NCI-H2029 treated with DMSO at 0.1 percent for 48 hours (cell line): ENCODE measurements around the gene CCL20.
"Not testable (repeated sequence)": the region's sequence is repeated elsewhere in the genome, so short reads cannot be mapped to it uniquely, and the experiment has no call there.

ENCODE experiments used
- DNase-seq: peaks from one replicate; lab custom pipeline; 2025; lab: John Stamatoyannopoulos, UW

CCL20 gene

GRCh38 chr2:227834423-227834822 lies 20.8 kb downstream of the CCL20 start:
- DNase-seq, result no peak

DNA sequence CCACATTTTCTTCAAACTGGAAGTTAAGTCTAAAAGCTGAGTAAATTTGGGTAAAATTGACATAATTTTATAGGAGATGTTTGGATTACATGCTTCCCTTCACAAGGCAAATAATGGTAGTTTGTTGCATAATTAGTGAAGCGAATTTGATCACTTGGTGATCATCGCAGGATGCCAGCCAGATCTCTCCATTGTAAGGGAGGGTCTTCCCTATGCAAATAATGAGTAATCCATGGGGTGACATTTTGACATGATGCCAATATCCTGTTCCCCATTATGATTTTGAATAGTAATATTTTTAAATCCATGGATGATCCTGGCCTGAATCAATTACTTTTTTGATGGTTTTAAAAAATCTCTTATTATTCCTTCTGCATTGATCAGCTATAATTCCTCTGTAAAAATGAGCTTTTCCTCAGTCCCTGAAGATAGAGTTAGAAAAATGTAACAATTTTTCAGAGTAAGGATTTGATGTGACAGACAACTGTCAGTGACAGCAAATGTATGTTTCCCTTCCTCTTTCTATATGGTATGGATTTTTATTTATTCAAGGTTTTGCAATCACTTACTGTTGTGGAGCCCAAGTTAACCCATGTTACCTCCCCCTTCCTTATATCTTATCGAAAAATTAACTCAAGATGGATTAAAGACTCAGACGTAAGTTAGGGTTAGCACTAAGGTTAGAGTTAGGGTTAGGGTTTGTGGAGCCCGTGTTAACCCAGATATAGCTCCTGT lies 21.4 kb downstream of the CCL20 start:
- DNase-seq, result no peak

- not testable (repeated sequence) for DNase-seq
Observed at GRCh38 chr2:227839339-227840129, 25.9 kb downstream of the CCL20 start.

DNA sequence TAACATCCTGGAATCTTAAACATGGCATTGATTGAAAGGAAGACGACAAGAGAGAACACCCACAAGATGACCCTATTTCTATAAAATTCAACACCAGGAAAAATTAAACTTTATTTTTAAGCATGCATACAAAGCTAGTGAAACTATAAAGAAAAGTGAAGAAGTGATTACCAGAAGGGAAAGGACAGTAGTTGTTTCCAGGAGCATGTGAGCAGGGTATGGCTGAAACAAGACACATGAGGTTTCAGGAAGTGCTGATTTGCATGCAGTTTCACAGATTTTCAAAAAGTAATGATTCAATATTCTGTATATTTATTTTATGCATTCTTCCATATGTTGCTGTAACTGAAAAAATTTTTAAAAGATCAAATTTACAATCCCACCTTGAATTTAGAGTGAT lies 33.2 kb downstream of the CCL20 start:
- DNase-seq, result no peak

GRCh38 chr2:227848146-227848545 lies 34.5 kb downstream of the CCL20 start:
- no peak for DNase-seq

DNA sequence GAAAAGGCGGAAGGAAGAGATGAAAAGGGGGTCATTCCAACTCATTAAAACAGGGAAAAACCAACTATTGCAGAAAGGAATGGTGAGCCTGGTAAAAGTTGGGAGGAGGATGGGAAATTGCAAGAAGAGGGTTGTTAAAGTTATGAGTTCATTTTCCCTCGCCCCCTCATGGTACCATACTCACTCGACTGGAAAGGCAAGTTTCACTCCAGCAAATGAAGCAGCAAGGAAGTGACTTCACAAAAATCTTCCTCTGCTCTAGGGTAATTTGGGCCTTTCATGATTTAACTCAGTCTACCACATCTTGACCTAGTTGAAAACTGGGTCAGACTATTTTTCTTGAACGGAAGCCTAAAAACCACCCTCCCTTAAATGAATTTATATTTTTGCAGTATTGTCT lies 34.9 kb downstream of the CCL20 start:
- DNase-seq, result no peak

- no peak for DNase-seq
Observed at GRCh38 chr2:227849906-227850305, 36.3 kb downstream of the CCL20 start.

DNA sequence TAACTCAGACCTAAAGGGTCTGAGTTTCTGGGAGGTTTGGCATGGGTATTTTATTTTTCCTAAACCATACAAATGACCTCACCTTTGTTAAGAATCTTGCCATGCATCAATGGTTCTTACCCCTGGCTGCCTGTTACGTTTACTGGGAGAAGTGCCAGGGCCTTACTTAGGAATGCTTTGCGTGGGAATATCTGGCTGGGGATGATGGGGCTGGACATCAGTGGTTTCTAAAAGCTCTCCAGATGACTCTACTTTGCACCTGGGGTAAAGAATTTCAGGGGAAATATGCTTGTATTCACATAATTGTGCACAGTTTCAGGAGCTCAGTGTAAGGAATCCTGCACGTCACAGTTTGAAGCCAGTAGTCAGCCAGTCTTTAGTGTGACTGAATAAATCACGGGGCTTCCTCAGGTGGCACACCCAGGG lies 39.6 kb downstream of the CCL20 start:
- peak; percentile 67 for DNase-seq

- peak; percentile 45 for DNase-seq
Observed at GRCh38 chr2:227853765-227854271, 40.2 kb downstream of the CCL20 start.

- DNase-seq, result no peak
Observed at GRCh38 chr2:227855440-227855839, 41.8 kb downstream of the CCL20 start.

DNA sequence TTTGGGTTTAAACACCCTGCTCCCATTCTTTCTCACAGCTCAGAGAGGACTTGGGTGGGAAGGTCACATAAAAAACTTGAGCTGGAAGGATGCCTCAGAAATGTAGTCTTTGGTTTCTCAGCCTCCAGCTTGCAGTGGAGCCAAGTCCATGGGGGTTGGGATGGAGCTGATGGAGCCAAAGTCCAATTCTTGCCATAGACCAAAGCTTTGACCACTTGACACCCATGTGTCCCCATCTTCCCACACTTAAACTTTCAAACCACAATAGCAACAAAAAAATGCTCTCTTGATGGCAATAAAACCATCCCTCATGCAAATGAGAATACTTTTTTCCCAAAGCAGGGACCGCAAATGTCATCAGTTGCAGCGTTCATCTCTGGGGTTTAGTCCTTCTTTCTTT lies 43.1 kb downstream of the CCL20 start:
- no peak for DNase-seq

DNA sequence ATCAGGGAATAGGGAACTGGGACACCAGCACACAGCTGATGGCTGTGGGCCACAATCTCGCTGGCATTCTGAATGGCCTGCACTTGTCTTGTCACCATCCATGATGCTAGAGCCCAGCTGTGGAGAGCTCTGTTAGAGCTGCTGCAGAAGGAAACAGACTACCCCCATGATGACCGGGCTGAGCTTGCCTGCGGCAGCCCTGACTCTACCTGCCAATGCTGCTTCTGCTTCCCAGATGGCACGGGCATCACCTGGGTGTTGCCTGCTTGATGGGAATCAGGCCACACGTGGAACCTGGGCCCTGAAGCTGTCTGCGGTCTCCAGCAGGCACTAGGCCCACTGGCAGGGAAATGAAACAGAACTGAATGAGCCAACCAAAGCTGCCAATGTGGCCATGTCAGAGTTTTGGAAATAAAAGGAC lies 46.6 kb downstream of the CCL20 start:
- no peak for DNase-seq

DNA sequence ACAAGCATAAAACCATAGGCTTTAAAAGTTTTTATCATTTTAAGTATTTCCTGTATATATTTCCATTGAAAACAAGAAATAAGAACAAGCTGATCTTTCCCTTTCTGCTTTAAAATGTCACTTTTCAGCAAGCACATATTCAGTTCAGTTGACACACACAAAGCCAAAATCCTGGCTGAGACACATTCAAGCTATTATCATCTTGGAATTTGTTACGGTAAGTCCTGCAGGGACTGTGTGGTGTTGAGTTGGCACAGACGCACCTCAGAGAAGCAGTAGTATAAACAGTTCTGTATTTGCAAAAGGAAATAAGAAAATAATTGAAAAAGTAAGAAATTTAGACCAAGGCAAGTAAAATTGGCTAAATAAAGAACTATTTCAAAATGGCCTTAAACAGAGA lies 47.4 kb downstream of the CCL20 start:
- DNase-seq, result no peak

- DNase-seq, result peak; percentile 67
Observed at GRCh38 chr2:227862227-227862740, 48.6 kb downstream of the CCL20 start.

DNA sequence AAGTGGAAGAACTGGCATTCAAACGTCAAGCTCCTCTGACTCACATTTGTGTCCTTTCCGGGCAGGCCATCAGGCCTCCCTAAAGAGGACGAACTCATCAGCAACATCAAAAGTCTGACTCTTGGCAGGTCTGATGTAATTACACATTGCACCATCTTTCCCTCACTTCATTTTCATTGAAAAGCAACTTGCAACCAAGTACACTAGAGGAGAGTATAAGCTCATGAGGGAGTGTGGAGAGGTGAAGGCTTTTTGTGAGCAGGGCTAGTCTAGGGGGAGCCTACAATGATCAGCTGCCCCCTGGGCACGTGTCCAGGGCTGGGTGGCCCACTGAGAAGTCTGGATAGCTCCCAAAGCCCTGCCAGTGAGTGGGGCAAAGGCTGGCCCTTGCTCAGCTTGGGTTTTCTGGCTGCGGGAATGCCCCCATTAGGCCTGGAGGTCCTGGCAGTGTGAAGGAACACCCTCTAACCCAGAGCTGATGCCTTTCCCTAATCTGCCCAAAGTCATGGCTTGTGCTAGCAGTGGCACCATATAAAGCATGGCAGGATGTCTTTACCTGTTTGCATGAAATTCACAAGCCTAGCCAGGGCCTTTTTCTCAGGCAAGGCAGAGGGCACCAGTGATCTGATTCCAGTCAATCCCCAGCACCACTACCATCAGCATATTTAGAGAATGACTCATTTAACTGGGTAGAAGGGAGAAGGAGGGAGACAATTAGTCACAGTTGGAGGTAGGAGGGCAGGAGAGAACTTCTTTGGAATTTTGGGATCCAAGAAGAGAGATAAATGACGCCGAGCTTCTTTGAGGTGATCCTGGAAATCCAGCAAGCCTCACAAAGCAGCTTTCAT lies 49.3 kb downstream of the CCL20 start:
- no peak for DNase-seq

GRCh38 chr2:227864161-227864756 lies 50.6 kb downstream of the CCL20 start:
- DNase-seq, result no peak

GRCh38 chr2:227865291-227865690 lies 51.6 kb downstream of the CCL20 start:
- no peak for DNase-seq
